ENCODE measurements around the gene NEK1.

DNA sequence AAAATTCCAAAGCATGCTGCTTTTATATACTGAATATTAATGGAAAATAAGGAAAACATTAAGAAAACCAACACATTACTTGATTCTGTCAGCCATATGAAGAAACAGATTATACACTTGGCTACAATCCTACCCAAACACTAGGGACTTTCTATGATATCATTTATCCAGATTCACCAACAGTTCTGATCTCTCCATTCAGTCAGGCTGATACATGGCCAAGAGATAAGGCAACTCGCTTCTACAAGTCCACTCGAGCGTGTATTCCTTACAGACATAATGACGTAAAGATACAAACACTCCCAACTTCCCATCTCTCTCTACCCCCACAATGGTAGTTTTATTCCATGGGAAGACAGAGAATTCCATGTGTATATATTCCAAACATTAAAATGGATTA lies 44.5 kb downstream of the NEK1 start:
- TF ChIP-seq, protein P1, sequence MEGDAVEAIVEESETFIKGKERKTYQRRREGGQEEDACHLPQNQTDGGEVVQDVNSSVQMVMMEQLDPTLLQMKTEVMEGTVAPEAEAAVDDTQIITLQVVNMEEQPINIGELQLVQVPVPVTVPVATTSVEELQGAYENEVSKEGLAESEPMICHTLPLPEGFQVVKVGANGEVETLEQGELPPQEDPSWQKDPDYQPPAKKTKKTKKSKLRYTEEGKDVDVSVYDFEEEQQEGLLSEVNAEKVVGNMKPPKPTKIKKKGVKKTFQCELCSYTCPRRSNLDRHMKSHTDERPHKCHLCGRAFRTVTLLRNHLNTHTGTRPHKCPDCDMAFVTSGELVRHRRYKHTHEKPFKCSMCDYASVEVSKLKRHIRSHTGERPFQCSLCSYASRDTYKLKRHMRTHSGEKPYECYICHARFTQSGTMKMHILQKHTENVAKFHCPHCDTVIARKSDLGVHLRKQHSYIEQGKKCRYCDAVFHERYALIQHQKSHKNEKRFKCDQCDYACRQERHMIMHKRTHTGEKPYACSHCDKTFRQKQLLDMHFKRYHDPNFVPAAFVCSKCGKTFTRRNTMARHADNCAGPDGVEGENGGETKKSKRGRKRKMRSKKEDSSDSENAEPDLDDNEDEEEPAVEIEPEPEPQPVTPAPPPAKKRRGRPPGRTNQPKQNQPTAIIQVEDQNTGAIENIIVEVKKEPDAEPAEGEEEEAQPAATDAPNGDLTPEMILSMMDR (IDR thresholded peaks at IDR 0.05) = no peak
- TF ChIP-seq POLR2AphosphoS5 (IDR thresholded peaks at IDR 0.05) = no peak
- TF ChIP-seq EP300 (IDR thresholded peaks at IDR 0.05) = no peak
- TF ChIP-seq POLR2A (IDR thresholded peaks at IDR 0.05) = no peak

Data from suprapubic skin (tissue), 4 donors.